Testis (tissue), 3 donors: ENCODE data around the gene FBXO31. TPM values are rescaled to one million over a fixed set of nuclear protein-coding genes. Genes with fewer than 3 reads are reported as not detected.
"Not testable (repeated sequence)": the region's sequence is repeated elsewhere in the genome, so short reads cannot be mapped to it uniquely, and the experiment has no call there.

Experiments
- DNase-seq: peaks from one replicate; pipeline ENCODE4 v3.0.0-alpha.2; 2019
- H3K27ac ChIP-seq, 2 donors: fragments of 200-600 bp; sonication (generic); one replicate each; pipeline ENCODE4 v1.5.1; 2019
- H3K27me3 ChIP-seq: fragments of 200-600 bp; sonication (generic); one replicate; pipeline ENCODE4 v1.5.1; 2019
- H3K36me3 ChIP-seq: fragments of 200-600 bp; sonication (generic); one replicate; pipeline ENCODE4 v1.5.1; 2017; ENCODE audit warnings: low read depth; ENCODE audit errors: missing control alignments
- H3K4me1 ChIP-seq: fragments of 200-600 bp; sonication (generic); one replicate; pipeline ENCODE4 v1.5.1; 2019
- H3K4me3 ChIP-seq, 2 donors: fragments of 200-600 bp; sonication (generic); one replicate each; pipeline ENCODE4 v1.5.1; 2017 to 2019
- H3K9me3 ChIP-seq: fragments of 200-600 bp; sonication (generic); one replicate; pipeline ENCODE4 v1.5.1; 2017
- POLR2A ChIP-seq: fragments of 450-650 bp; IDR thresholded peaks from one replicate; pipeline ENCODE4 v1.6.1; 2017; ENCODE audit warnings: antibody characterized with exemption, mild to moderate bottlenecking, moderate library complexity
- WGBS, 2 donors: methylation state at CpG; one replicate each; pipeline ENCODE4 v1.1.5; 2018; 5-methylcytosine and 5-hydroxymethylcytosine counted together
- intact Hi-C: fragments of 100-400 bp; cut with DNase I; formaldehyde crosslinking; loops from one replicate; pipeline ENCODE4 v1.15.1; 2023; ENCODE audit warnings: low total_unique reads
- polyA plus RNA-seq: library from polyadenylated mRNA; stranded (reverse); fragments of 350-450 nt; fragmentation: Illumina TruSeq; extraction: RNeasy Lipid Tissue Mini Kit (QIAGEN cat#74804); gene quantifications from one replicate; pipeline ENCODE4 v1.2.3, GENCODE V29; 2014; ENCODE audit warnings: low read depth, low replicate concordance; ENCODE audit not compliant: insufficient read depth
- total RNA-seq, 2 donors: library from RNA; depleted of rRNA; stranded (reverse); fragments of >200 nt; gene quantifications; one replicate each; pipeline ENCODE4 v1.2.3, GENCODE V29; 2016
- TF ChIP-seq, protein P1 (sequence below), 3 experiments: fragments of 450-650 bp in 2 of 3; fragments of 200-600 bp in 1 of 3; sonication (generic) in 1 of 3; IDR thresholded peaks; one replicate each; pipeline ENCODE4 v1.5.1; 2016 to 2019; ENCODE audit warnings: antibody characterized with exemption in 3 of 3, mild to moderate bottlenecking in 2 of 3, moderate library complexity in 1 of 3

Gene FBXO31
- total and polyA plus RNA-seq, 3 donors from 2014 or later, result 73.9 to 215 (median 115) TPM

DNA sequence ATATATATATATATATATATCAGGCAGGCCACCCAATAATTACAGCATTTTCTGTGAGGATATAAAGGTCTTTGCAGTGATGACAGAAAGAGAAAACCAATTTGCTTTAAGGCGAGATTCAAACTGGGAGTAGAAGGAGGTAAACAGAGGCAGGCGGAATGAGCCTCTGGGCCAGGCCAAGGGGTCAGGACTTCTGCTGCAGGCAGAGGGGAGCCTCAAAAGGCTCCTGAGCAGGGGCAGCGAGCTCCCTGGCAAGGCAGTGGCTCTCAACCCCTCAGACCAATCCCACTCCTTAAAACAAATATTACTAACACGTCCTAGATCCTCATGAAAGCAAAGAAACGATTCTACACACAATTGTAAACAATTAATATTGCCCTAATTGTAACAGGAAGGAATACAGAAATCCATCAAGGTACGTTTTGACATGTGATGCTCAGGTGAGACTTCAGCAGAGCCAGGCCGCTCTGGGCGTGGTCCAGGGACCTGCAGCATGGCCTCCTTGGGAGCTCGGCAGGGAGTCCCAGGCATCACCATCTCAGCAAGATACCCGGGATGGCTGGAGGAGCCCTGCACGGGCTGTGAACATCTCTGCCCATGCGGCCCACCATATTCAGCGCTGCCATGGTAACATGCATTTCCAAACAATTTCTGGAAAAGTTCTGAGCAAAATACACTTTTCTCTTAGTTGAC, 18.4 kb downstream of the FBXO31 start:
- H3K9me3 ChIP-seq, result no peaks in the 10 kb centered on the region
- WGBS, 2 donors, result 94 to 96% methylated on average over 13 of the region's 13 CpGs
- intact Hi-C loops, result no loop called here
- H3K27ac ChIP-seq, result no peak overlapping the region
- H3K36me3 ChIP-seq, result no peaks in the 10 kb centered on the region
- DNase-seq, result no peak
- TF ChIP-seq POLR2A, result no peak
- TF ChIP-seq, protein P1, sequence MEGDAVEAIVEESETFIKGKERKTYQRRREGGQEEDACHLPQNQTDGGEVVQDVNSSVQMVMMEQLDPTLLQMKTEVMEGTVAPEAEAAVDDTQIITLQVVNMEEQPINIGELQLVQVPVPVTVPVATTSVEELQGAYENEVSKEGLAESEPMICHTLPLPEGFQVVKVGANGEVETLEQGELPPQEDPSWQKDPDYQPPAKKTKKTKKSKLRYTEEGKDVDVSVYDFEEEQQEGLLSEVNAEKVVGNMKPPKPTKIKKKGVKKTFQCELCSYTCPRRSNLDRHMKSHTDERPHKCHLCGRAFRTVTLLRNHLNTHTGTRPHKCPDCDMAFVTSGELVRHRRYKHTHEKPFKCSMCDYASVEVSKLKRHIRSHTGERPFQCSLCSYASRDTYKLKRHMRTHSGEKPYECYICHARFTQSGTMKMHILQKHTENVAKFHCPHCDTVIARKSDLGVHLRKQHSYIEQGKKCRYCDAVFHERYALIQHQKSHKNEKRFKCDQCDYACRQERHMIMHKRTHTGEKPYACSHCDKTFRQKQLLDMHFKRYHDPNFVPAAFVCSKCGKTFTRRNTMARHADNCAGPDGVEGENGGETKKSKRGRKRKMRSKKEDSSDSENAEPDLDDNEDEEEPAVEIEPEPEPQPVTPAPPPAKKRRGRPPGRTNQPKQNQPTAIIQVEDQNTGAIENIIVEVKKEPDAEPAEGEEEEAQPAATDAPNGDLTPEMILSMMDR (IDR thresholded peaks at IDR 0.05), result no peak
- no peak overlapping the region for H3K4me3 ChIP-seq
- H3K27me3 ChIP-seq, result no peaks in the 10 kb centered on the region
- H3K4me1 ChIP-seq, result peaks cover 14% of the 10 kb centered on the region

DNA sequence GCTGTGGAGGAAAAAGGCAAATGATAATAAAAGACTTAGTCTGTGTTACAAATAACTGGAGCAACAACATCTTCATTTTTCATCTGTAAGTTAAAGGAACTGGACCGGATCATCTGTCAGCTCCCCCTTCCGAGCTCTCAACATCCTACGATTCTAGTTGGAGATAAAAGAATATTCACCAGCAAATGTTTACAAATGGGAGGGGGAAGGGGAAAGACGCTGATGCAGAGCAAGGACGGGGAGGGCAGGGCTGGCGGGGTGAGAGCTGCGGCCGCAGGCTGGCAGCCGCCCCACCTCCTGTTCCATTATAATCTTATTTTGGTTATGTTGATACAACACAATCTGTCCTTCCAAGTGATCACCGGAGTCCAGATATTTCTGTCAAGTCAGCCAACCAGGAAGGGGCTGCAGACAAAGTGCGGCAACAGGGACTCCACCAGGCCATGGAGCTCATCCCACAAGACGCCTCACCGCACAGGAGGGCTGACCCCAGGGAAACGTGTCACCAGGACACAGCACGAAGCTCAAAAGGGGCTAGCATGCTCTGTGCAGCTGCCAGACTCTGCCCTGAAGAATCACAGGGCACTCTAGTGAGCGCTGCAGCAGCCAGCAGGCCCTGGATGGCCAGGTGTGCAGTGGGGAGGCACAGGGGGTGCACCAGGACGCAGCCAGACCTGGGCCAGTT, 19.7 kb downstream of the FBXO31 start:
- Histone ChIP-seq H3K4me1 (peaks cover 14% of the 10 kb centered on the region), H3K27me3 (no peaks in the 10 kb centered on the region), H3K4me3 (no peak overlapping the region), H3K27ac (peak overlapping the region in 1 of 2 donors; percentile 50), H3K9me3 (no peaks in the 10 kb centered on the region), H3K36me3 (no peaks in the 10 kb centered on the region)
- TF ChIP-seq POLR2A, result no peak
- TF ChIP-seq, protein P1 (IDR thresholded peaks at IDR 0.05), result no peak
- peak; percentile 24 for DNase-seq
- intact Hi-C loops, result no loop called here
- 44 to 49% methylated on average over 17 of the region's 17 CpGs for WGBS, 2 donors

DNA sequence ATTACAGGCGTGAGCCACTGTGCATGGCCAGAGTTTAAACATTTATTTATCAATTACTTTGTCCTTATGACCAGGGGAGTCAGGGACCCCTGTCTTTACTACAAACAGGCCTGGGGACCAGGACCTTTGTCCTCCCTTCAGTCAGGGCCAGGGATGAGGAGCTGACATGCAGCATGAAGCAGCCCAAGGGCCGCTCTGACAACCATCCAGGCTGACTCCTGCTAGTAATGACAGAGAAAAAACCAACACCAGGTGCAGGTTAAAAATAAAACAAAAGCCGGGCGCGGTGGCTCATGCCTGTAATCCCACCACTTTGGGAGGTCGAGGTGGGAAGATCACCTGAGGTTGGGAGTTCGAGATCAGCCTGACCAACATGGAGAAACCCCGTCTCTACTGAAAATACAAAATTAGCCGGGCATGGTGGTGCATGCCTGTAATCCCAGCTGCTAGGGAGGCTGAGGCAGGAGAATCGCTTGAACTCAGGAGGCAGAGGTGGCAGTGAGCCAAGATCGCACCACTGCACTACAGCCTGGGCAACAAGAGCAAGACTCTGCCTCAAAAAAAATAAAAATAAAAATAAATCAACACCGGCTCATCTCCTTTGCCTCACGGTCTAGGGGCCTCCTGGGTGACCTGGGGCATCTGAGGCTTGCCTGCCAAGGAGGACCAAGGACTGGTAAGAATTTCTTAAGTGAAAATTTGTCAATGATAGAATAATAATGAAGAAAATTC, 20.6 kb downstream of the FBXO31 start:
- intact Hi-C loops, H3K27ac ChIP-seq, H3K9me3 ChIP-seq, H3K27me3 ChIP-seq, H3K36me3 ChIP-seq, H3K4me3 ChIP-seq, DNase-seq: not testable (repeated sequence)
- WGBS, 2 donors, result 90 to 91% methylated on average over 13 of the region's 13 CpGs
- H3K4me1 ChIP-seq, result peaks cover 11% of the 10 kb centered on the region

DNA sequence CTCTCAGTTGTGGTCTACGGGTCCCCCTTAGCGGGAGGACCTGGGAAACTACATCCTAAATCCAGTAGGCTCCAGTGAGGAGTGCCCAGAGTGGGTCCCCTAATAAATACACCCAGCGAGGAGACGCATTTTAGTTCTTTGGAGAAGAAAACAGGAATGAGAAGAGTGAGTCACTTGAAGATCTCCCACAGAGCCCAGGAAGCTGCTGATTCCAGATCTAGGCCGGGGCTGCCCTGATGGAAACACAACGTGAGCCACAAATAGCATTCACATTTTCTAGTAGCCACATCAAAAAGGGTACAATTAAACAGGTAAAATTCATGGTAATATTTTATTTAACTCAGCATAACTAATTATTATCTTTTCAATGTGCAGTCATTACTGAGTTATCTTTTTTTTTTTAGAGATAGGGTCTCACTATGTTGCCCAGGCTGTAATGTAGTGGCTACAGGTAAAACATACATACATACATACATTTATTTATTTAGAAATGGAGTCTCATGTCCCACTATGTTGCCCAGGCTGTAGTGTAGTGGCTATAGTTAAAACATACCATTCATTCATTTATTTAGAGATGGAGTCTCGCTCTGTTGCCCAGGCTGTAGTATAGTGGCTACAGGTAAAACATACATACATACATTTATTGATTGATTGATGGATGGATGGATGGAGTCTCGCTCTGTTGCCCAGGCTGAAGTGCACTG, 21.5 kb downstream of the FBXO31 start:
- intact Hi-C loops, result no loop called here

More for the DNA sequence above, 21.5 kb downstream of the FBXO31 start:
- Histone ChIP-seq H3K36me3 (no peaks in the 10 kb centered on the region), H3K4me3 (no peak overlapping the region), H3K27me3 (no peaks in the 10 kb centered on the region), H3K4me1 (peaks cover 11% of the 10 kb centered on the region), H3K9me3 (no peaks in the 10 kb centered on the region), H3K27ac (no peak overlapping the region)
- no peak for TF ChIP-seq POLR2A
- TF ChIP-seq, protein P1 (IDR thresholded peaks at IDR 0.05), result no peak
- WGBS, 2 donors, result 94 to 97% methylated on average over 6 to 8 of the region's 8 CpGs
- DNase-seq, result no peak
